HG03565 (cell line): Measurements from ENCODE around the gene TM6SF1.
"Not testable (repeated sequence)": the region's sequence is repeated elsewhere in the genome, so short reads cannot be mapped to it uniquely, and the experiment has no call there.

ENCODE experiments used
- ATAC-seq: cut with Tn5 transposase; IDR thresholded peaks from one replicate; pipeline ENCODE4 v1.9.1; 2021; ENCODE audit warnings: mild to moderate bottlenecking, moderate library complexity; ENCODE audit not compliant: unreplicated experiment

Gene TM6SF1

GRCh38 chr15:83087576-83087975, 19.9 kb upstream of the TM6SF1 start:
- ATAC-seq: no peak

GRCh38 chr15:83088876-83089275, 18.6 kb upstream of the TM6SF1 start:
- ATAC-seq: no peak

GRCh38 chr15:83090465-83090864, 17.0 kb upstream of the TM6SF1 start:
- no peak for ATAC-seq

- not testable (repeated sequence) for ATAC-seq
Measured at GRCh38 chr15:83091965-83092308, 15.5 kb upstream of the TM6SF1 start.

- no peak for ATAC-seq
Measured at GRCh38 chr15:83092309-83092976, 15.0 kb upstream of the TM6SF1 start.

- ATAC-seq: no peak
Measured at GRCh38 chr15:83094583-83094982, 12.9 kb upstream of the TM6SF1 start.

- no peak for ATAC-seq
Measured at GRCh38 chr15:83098079-83098478, 9.4 kb upstream of the TM6SF1 start.

- ATAC-seq: no peak
Measured at GRCh38 chr15:83099290-83099689, 8.2 kb upstream of the TM6SF1 start.

- no peak for ATAC-seq
Measured at GRCh38 chr15:83100097-83100646, 7.3 kb upstream of the TM6SF1 start.

GRCh38 chr15:83102346-83102745, 5.1 kb upstream of the TM6SF1 start:
- no peak for ATAC-seq

GRCh38 chr15:83104141-83104540, 3.3 kb upstream of the TM6SF1 start:
- no peak for ATAC-seq

GRCh38 chr15:83105440-83105839, 2.0 kb upstream of the TM6SF1 start:
- no peak for ATAC-seq

- no peak for ATAC-seq
Measured at GRCh38 chr15:83107841-83108181, 366 bp downstream of the TM6SF1 start.

GRCh38 chr15:83108266-83109219, 1.1 kb downstream of the TM6SF1 start:
- ATAC-seq: peak; percentile 69

GRCh38 chr15:83109532-83109931, 2.1 kb downstream of the TM6SF1 start:
- ATAC-seq: no peak

- ATAC-seq: no peak
Measured at GRCh38 chr15:83110381-83110780, 2.9 kb downstream of the TM6SF1 start.

GRCh38 chr15:83111149-83111548, 3.7 kb downstream of the TM6SF1 start:
- no peak for ATAC-seq

GRCh38 chr15:83112233-83112955, 4.9 kb downstream of the TM6SF1 start:
- no peak for ATAC-seq

- ATAC-seq: no peak
Measured at GRCh38 chr15:83112956-83113299, 5.5 kb downstream of the TM6SF1 start.

GRCh38 chr15:83113881-83114674, 6.6 kb downstream of the TM6SF1 start:
- ATAC-seq: no peak

GRCh38 chr15:83114856-83115255, 7.4 kb downstream of the TM6SF1 start:
- no peak for ATAC-seq
